Amniotic stem cell (primary cell): ENCODE data around the gene MBLAC2.

Source experiments
- DNase-seq: peaks from one replicate; lab custom pipeline; 2025; lab: John Stamatoyannopoulos, UW

Gene MBLAC2

DNA sequence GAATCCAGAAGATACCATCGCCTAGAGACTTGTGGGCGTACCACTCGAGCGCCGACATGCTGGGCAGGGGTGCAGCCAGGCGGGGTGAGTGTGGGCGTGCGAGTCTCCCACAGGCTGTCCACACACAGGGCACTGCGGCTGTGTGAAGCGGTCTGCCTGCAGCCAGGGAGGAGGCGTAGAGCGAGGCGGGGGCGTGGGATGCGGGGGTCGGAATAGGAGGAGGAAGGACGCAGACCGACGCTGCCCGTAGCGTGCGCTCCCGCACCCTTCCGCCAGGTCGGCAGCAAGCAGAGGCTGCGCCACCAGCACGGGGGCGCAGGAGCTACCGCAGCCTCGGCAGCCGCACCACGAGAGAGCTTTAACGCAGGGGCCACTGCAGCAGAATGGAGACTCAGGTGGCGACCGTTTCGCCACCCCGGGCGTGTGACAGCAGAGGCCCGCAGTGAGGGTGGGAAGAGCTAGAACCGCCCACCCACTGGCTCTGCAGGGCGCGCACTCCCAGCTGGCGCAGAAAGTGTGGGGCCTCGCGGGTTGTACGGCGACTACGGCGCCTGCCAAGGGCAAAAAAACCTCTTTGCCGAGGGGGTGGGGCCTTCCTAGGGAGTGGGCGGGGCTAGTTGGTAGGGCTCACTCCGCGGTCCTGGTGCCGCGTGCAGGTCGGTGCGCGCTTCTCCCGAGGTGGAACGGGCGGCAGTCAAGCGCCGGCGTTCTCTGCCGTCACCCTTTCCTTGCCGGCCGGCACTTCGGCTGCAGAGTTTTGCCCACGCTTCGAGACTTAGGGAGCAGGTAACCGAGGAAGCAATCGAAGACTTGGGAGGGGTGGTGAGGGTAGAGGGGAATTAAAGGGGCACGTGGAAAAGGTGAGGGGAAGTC lies at the start of gene MBLAC2, which contains the start of gene POLR3G:
Gene MBLAC2 (minus strand): TSS at position 537 of the 873 bp plus-strand sequence. CDS start 479 bp downstream, at position 58.
Gene POLR3G (plus strand): TSS at position 630 of the 873 bp plus-strand sequence. CDS start 10,704 bp downstream, outside the sequence.
- peak; percentile 90 for DNase-seq

- no peak for DNase-seq
Observed at GRCh38 chr5:90519081-90519480, 44.5 kb upstream of the MBLAC2 start.

DNA sequence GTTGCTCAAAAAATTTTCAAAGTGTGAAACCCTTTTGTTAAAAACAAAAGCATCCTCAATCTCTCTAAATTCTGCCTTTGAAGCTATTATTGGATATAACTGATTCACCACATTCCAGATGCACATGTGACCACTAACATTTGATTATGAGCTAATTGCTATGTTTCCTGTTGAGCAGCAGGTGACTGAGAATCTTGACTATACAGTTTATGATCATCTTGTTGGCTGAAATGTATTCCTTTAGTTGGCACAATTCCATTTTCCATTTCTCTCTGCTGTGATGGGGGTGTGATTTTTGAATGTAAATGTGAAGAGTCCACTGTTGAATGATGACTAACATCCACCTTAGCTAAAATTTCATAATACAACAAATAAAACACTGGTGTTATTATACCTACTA lies 44.1 kb upstream of the MBLAC2 start:
- DNase-seq = no peak

DNA sequence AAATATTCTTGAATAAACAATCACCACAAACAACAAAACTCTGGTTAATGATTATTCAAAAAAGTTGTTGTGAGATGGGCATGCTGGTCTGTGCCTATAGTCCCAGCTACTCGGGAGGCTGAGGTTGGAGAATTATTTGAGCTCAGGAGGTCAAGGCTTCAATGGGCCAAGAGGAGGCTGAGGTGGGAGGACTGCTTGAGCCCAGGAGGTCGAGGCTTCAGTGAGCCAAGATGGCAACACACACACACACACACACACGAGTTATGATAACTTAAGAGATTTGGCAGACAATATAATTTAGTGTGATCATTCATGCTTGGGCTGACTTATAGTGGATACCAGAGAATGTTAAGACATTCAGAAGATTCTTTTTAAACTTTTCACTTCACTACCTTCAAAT lies 39.9 kb upstream of the MBLAC2 start:
- no peak for DNase-seq

GRCh38 chr5:90510438-90510837 lies 35.9 kb upstream of the MBLAC2 start:
- no peak for DNase-seq

GRCh38 chr5:90506221-90506620 lies 31.6 kb upstream of the MBLAC2 start:
- no peak for DNase-seq

DNA sequence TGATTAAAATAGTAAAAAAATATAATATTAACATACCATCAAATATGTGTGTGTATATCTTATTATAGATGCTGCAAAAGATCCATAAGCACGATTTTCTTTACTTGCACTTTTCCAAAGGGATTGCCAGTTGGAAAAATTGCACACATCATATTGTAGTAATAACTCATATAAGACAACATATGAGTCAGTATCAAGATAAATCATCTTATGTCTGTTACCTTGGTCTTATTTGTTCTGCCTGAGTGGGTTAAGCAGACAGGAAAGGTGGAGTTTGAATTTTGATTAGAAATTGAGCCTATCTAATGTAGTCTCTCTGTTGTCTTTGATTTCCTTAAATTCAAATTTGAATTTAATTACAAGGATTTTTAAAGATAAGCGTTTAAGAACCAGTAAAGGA lies 30.2 kb upstream of the MBLAC2 start:
- no peak for DNase-seq

DNA sequence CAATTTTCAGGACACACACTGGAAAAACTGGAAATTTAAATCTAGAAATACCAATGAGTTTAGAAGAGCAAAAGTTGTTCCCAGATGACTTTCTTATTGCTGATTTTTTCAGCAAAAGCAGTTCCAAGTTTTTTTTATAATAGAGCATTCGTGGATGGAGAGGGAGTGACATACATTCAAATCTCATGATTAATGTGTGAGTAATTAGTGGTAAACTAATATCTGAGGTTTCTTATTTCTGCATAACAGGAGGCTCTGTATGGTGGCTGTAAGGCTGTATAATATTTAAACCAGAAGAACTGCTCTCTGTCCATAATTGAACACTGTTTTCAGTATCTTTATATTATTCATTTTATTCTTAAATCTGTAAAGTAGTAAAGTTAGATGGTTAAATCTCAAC lies 29.0 kb upstream of the MBLAC2 start:
- DNase-seq = no peak

DNA sequence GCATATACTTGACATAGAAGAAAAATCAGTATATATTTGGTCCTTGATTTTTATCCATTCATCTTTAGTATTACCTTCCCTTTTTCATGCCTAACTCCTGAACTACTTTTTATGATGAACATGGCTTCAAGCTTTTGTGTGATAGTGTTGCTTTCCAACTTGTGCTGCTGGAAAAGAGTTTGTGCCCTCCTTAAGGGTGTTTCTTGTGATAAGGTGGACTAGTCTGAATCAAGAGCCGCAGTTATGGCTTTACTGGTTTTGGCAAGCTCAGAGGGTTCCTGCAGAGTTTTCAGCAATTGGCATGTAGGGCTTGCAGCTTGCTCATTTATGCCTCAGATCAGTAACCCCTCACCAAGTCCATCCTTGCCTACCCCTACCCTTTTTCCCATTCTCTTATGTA lies 20.6 kb upstream of the MBLAC2 start:
- no peak for DNase-seq

DNA sequence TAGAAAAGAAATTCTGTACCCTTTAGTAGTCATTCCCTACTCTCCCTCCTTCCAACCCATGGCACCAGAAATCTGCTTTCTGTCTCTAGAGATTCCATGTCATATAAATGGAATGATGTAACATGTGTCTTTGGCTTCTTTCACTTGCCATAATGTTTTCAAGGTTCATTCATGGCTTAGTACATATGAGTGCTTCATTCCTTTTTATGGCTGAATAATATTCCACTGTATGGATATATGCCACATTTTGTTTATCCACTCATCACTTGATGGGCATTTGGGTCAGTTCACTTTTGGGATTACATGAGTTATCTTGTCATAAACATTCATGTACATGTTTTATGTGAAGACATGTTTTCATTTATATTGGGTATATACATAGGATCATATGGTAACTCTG lies 19.5 kb upstream of the MBLAC2 start:
- DNase-seq = no peak

DNA sequence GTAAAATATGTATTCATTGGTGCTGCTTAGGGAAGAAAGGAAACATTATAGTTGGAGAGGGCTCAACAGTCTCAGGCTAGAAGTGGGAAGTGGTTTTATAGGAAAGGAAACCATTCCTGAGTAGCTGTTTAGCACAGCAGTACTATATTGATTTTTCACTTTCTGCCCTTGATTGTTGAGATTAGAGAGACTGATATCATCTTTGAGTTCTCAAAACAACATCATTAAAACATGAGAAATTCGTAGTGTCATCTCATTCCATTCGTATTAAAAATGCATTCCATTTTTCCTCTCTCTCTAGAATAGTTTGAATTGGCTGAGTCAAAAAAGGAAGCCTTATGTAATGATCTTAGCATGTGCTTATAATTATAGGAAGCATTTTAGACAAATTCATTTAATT lies 14.2 kb upstream of the MBLAC2 start:
- DNase-seq = no peak

DNA sequence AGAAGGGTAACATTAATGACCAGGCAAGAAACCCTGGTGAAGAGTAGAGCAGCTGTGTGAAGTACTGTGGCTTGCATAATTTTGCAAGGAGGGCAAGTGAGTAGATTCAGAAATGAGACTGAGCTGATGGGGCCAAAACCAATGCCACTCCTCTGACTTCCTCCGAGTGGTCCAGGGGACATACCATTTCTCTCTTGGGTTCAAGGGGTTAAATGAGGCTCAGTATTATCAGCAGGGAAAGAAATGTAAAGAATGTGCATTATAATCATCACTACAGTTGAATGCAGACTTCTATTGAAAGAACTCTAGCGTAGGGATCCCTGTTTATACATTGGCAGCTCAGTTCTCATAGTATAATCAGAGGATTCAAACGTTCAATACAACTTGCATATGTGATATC lies 10.0 kb upstream of the MBLAC2 start:
- DNase-seq = no peak

GRCh38 chr5:90483206-90483605 lies 8.6 kb upstream of the MBLAC2 start:
- no peak for DNase-seq

GRCh38 chr5:90480699-90481098 lies 6.1 kb upstream of the MBLAC2 start:
- DNase-seq = no peak

GRCh38 chr5:90479611-90480385 lies 5.2 kb upstream of the MBLAC2 start:
- no peak for DNase-seq

DNA sequence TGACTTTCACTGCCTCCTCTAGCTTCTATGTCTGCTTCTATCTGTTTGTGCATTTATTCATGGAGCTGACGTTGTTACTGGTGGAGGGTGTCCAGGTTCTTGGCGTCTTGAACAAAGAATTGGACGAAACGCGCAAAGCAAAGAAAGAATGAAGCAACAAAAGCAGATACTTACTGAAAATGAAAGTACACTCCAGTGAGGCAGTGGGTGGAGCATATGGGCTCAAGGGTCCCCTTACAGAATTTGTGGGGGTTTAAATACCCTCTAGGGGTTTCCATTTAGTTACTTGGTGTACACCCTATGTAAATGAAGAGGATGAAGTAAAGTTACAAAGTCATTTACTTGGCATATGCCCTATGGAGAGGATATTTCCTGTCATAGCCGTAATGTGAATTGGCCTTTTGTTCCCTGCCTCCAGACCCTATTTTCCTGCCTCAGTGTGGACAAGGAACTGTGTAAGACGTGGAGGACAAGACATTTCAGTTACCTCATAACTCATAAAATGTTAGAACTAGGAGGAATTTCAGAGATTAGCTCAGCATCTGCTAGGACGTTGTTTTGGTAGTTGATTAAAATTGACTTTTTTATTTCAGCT lies 3.1 kb upstream of the MBLAC2 start:
- DNase-seq = no peak

DNA sequence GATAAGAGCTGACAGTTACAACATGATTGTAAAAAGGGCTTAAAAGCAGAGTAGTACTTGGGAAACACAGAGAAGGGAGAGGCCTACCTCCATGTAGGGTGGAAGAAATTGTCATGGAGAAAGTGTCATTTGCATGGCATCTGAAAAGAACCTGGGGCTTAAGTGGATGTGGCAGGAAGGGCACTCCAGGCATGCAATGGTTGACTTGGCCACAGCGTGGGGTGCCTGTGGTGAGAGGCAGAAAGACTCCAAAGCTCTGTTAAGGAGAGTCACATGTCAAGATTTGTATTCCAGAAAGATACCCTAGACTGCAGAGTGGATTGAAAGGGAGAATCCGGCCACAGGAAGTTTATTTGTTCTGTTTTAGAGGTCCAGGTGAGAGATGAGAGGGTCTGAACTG lies 2.5 kb upstream of the MBLAC2 start:
- DNase-seq = no peak

DNA sequence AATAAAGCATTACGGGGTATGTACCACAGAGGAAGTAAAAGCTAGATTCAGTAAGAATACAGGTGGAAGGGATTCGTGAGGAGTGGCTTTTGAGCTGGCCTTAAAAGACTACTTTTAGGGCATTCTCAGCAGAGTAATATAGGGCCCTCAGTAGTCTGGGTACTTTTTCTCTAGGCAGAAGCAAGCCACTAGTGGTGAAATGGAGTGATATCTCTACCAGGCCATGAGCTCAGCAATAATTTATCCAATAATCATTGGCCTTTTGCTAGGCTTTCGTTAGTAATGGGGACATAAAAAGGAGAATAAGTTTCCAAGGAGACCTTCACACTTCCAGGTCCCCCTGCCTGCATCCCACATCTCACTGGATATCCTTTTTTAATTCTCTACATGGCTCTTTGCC lies 1.8 kb upstream of the MBLAC2 start:
- DNase-seq = no peak

- DNase-seq = no peak
Observed at GRCh38 chr5:90475436-90475980, 937 bp upstream of the MBLAC2 start.

- peak; percentile 2 for DNase-seq
Observed at GRCh38 chr5:90473396-90474234, 956 bp downstream of the MBLAC2 start.

- no peak for DNase-seq
Observed at GRCh38 chr5:90472783-90473395, 1.7 kb downstream of the MBLAC2 start.
